Stimulated activated CD8-positive, alpha-beta memory T cell treated with anti-CD3 and anti-CD28 coated beads, Interleukin-7, amount 100 ng/mL, for 4 hours (primary cell): Measurements from ENCODE around the gene CYP21A2.
"Not testable (repeated sequence)": the region's sequence is repeated elsewhere in the genome, so short reads cannot be mapped to it uniquely, and the experiment has no call there.

Experiments used
- DNase-seq, 2 donors: peaks; one replicate each; pipeline ENCODE4 v3.0.0-alpha.2; 2020; ENCODE audit warnings: low read depth in 2 of 2

Gene CYP21A2

DNA sequence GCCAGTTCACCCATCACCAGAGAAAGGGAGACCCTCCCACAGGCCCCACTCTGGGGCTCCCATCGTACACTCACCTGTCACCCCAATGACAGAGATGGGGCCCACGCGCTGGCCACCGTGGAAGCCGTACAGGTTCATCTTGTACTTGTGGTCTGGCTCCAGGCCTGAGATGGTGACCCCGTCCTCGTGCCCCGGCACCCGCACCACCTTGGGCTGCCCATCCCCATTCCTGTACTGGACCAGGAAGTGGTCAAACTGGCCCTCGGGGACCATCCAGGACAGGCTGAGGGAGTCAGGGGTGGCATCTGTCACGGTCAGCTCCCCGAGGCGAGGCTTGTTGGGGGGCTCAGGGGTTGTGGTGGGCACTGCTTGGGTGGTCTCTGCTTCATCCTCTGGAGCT, 15.1 kb downstream of the CYP21A2 start:
- not testable (repeated sequence) for DNase-seq

DNA sequence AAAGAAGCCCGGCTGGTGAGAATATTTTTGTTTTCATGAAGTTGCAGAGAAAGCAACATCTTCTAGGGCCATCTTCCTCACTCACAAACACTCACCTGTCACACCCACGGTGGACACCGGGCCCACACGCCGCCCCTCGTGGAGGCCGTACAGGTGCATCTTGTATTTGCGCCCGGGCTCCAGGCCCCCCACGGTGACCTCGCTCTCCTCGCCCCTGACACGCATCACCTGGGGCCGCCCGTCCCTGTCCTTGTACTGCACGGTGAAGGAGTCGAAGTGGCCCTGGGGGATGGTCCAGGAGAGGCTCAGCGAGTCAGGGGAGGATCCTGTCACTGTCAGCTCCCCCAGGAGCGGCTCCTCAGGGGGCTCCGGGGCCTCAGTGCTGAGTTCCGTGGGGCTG, 17.5 kb downstream of the CYP21A2 start:
- DNase-seq: not testable (repeated sequence)

DNA sequence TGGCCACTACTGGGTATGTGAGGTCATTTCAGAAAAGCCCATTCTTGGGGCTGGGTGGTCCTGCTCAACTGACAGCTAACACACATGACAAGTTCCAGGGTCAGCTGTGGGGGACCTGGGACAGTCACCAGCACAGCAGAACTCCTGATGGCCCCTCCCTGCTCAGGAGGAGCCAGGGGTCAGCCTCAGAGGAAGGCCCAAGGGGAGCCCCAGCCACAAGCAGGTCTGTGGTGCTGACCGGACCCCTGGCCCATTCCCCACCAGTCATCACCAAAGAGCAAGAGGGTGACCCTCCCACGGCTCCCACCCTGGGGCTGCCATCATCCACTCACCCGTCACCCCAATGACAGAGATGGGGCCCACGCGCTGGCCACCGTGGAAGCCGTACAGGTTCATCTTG, 18.0 kb downstream of the CYP21A2 start:
- no peak for DNase-seq

DNA sequence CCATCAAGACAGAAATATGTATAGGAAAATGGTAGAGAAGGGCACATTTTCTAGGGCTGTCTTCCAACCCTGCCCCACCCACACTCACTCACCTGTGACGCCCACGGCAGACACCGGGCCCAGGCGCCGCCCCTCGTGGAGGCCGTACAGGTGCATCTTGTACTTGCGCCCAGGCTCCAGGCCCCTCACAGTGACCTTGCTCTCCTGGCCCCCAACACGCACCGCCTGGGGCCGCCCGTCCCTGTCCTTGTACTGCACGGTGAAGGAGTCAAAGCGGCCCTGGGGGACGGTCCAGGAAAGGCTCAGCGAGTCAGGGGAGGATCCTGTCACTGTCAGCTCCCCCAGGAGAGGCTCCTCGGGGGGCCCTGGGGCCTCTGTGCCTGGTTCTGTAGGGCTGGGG, 19.8 kb downstream of the CYP21A2 start:
- no peak for DNase-seq

DNA sequence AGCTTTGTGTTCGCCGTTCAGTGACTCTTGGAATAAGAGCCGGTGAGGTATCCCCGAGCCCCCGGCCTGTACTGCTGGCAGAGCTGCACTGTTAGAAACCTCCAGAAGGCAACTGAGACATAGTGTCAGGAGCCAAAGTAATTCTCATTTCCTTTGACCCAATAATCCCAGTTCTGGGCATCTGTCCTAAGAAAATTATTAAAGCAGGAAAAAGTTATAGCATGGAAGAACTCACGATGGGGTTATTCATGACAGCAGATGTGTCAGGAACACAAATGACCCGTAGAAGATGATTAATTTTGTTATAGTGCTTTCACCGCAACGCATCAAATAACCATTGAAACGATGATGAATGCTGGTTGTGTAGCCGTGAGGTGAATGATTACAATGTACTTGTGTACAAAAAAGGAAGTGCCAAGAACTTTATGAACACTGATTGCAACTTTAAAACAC, 20.3 kb downstream of the CYP21A2 start:
- DNase-seq: no peak

DNA sequence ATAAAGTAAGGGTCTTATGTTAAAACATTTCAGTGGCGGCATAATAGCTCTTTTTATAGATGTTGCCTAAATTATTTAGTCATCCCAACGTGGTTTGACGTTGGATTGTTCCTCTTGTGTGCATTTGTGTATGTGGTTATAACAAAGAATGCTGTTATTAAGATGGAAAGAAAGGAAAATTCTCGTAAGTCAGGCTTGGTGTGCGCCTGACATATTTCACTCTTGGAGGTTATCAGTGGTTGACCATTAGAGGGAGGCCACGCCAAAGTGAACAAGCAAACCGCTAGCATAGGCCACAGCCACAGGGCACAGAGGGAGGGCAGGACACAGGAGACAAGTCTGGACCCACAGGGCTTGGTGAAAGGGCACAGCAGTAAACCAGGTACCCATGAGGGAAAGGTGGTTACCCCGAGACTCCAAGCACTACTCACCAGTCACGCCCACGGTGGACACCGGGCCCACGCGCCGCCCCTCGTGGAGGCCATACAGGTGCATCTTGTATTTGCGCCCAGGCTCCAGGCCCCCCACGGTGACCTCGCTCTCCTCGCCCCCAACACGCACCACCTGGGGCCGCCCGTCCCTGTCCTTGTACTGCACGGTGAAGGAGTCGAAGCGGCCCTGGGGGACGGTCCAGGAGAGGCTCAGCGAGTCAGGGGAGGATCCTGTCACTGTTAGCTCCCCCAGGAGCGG, 22.9 kb downstream of the CYP21A2 start:
- no peak for DNase-seq

DNA sequence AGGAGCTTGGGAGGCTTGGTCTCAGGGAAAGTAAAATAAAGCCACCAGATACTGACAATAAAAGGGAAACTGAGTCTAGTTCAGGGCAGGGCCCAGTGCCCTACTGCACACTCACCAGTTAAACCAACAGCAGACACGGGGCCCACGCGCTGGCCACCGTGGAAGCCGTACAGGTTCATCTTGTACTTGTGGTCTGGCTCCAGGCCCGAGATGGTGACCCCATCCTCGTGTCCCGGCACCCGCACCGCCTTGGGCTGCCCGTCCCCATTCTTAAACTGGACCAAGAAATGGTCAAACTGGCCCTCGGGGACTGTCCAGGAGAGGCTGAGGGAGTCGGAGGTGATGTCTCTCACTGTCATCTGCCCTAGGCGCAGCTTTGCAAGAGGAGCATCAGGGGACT, 26.5 kb downstream of the CYP21A2 start:
- DNase-seq: no peak

DNA sequence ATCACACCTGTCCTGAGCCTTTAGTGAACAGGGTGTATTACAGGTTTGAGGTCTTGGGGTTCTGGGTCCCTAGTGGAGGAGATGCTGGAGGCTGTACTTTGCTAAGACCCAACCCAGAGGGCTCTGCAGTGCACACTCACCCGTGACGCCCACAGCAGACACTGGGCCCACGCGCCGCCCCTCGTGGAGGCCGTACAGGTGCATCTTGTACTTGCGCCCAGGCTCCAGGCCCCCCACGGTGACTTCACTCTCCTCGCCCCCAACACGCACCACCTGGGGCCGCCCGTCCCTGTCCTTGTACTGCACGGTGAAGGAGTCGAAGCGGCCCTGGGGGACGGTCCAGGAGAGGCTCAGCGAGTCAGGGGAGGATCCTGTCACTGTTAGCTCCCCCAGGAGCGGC, 29.3 kb downstream of the CYP21A2 start:
- not testable (repeated sequence) for DNase-seq

DNA sequence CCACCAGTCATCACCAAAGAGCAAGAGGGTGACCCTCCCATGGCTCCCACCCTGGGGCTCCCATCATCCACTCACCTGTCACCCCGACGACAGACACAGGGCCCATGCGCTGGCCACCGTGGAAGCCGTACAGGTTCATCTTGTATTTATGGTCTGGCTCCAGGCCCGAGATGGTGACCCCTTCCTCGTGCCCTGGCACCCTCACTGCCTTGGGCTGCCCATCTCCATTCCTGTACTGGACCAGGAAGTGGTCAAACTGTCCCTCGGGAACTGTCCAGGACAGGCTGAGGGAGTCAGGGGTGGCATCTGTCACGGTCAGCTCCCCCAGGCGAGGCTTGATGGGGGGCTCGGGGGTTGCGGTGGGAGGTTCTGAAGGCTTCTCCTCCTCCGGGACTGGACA, 30.1 kb downstream of the CYP21A2 start:
- not testable (repeated sequence) for DNase-seq

DNA sequence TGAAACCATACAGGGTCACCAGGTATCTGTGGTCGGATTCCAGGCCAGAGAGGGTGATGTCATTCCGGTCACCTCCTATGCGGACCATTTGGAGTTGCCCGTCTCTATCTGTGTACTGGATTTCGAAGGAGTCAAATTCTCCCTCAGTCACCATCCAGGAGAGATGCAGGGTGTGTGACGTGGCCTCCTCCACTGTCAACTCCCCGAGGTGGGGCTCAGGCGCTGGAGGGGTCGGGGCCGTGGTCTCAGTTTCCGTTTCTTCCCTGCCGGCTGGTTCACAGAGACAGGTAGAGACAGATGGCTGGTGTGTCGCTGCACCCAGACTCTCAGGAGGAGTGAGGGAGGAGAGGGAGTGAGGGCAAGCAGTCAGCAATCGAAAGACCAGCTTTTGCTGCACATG, 30.7 kb downstream of the CYP21A2 start:
- DNase-seq: no peak

DNA sequence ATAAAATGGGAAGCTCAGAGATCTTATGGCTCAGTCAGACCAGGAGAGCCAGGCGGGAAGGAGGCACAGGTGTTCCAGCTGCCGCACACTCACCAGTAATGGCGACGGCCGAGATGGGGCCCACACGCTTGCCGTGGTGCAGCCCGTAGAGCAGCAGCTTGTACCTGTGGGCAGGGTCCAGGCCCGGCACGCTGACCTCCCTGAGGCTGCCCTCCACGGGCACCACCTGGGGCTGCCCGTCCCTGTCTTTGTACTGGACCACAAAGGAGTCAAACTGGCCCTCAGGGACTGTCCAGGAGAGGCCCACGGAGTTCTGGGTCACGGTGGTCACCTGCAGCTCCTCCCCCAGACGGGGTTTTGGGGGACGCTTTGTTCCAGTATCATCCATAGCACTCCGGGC, 31.2 kb downstream of the CYP21A2 start:
- DNase-seq: no peak

DNA sequence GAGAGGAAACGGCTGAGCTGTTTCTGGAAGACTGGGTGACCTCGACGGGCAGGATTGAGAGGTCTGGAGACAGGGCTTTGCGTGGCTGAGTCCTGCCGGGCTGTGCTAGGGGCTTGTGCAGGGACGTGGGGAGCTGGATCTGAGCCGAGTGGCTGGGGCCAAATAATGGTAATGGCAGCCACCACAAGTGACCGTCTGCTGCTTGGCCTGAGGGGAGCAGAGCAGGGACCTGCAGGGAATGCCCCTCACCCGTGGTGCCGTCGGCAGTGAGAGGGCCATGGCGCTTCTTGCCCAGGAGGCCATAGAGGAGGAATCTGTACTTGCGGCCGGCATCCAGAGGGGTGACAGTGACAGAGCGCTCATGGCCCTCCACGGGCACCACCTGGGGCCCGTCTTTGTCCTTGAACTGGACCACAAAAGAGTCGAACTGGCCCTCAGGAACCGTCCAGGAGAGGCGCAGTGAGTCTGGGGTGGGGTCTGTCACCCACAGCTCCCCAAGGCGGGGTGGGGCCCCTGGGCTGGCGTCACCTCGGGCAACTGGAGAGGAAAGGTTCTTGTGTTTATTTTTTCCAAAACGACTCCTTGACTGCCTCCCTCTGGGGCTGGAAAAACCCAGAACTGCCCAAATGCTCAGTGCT, 31.8 kb downstream of the CYP21A2 start:
- no peak for DNase-seq

DNA sequence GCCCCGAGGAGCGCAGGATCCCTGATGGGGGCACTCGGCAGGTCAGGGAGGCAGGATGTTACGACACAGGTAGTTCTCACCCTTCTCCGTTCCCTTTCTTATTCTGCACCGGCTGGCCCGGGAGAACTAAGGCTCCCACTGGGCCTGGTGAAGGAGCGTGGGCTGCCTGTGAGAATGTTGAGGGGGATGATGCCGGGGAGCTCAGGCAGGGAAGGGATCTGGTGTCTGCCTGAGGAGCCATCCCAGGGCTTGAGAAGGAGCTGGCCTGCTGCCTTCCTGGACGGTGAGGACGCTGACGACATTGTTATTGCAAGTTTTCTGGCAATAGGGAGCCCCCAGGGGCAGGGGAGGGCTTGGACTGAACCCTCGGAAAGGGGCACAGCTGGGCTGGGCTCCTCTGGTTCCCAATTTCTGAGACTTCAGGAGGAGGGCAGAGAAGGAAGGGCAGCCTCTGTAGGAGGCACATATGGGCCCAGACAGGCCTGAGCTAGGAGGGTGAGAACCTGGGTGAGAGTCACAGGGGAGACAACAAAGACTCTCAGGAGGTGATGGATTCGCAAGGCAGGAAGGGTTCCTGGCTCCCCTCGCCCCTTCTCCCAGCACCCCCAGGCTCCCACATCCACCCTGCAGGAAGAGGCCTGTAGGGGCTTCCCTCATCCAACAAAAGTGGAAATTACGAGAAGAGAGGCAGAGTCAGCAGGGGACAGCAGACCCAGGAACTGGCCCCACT, 32.8 kb downstream of the CYP21A2 start:
- no peak for DNase-seq

DNA sequence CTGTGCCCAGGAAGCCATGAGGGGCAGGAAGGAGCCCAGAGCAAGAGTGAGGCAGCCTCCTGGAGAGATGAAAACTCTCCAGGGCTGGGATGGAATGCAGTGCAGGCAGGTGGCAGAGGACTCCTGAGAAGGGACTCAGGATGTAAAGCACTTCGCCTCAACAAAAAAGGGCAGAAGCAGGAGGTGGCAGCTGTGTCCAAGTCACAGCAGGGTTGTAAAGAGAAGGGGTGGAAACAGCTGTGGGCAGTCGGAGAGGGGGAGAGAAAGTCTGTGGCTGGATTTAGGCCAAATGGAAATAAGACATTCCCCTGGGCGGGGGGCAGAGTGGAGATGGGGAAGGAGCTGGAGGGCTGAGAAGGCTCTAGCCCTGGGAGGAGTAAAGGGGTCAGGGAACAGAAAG, 34.9 kb downstream of the CYP21A2 start:
- no peak for DNase-seq

DNA sequence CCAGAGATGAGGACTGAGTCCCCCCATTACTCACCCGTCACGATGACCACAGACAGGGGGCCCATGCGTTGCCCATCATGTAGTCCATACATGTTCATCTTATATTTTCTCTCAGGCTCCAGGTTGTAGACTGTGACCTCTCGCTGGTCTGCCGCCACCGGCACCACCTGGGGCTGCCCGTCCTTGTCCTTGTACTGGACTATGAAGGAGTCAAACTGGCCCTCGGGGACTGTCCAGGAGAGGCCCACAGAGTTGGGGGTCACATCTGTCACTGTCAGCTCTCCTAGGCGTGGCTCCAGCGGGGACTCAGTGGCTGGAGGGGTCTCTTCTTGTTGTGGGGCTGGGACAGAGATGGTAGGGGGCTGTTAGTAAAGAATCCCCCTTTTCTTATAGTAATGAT, 35.4 kb downstream of the CYP21A2 start:
- no peak for DNase-seq

DNA sequence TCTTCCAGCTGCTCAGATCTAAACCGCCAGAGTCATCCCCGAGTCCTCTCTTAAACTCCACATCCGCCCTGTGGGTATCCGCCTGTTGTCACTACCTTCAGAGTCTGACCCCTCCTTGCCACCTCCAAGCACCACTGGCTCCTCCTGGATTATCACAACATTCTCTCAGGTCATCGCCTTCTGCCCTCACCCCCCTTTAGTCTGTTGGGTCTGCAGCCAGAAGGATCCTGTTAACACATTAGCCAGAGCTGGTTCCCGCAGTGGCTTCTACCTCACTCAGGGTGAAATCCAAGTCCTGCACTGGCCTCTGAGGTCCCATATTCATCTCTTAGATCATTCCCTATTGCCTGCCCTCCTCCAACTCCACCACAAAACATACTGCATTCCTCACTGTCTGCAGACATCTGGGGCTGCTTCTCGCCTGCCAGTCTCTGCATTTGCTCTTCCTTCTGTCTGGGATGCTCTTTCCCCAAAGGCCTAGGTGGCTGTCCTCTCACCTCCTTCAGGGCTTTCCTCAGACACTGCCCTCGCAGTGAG, 36.8 kb downstream of the CYP21A2 start:
- DNase-seq: no peak

DNA sequence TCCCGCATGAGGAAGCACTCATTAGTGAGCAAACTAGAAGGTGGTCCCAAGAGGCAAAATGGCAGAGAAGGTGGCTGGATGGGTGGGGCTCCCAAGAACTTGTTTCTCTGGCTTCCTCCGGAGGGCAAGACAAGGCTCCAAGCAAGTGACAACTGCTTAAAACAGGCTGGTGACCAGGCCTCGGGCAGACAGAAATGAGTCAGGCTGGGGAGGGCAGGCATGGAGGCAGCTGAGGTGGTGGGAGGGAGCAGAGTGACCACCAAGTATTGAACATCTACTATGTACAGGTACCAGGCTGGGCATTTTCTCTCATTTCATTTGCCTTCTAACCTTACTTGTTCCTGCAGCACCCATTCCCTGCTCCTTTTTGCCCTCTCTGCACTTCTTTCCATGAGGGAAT, 37.6 kb downstream of the CYP21A2 start:
- DNase-seq: no peak

DNA sequence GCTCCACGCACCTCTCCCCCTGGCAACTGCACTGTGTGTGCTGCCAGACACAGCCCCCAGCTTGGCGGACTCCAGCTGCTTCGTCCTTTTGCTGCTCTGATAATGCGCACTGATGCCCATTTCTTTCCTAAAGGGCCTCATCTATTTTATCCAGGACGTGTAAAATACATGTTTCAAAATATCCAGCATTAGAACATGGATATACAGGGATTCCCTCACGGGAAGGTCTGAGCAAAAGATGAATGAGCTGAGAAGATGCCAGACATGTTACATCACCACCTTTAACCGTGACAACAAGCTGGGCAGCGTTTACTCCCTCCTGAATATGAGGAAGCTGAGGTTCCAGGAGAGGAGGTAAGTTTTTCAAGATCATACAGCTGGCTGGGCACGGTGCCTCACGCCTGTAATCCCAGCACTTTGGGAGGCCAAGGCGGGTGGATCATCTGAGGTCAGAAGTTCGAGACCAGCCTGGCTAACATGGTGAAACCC, 38.1 kb downstream of the CYP21A2 start:
- DNase-seq: no peak

DNA sequence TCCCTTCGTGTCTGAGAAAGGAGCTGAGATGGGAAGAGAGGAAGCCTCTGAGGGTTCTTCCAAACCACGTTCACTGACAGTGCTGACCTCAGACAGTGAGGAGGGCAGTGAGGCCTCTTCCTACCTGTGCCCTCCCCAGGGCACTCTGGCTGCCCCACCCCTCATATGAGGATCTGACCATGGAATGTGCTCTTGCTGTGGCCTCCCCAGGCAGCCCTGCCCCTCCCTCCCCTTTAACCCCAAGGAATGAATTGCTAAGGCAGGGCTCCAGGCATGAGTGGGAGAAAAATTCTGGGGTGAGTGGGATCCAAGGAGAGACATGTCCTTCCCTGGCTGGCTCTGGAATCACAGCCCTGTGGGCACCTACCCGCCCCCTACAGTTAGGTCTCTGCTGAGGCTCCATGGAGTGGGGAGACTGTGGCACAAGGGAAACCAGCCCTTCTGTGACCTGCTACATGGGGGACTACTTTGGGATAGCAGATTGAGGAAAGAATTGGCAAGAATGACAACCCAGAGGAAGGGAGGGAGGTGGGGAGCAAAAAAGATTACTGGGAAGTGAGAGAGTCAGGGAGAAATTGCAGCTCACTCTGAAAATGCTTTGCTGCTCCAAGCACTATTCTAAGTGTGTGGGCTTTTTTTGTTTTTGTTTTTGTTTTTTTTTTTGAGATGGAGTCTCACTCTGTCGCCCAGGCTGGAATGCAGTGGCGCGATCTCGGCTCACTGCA, 41.5 kb downstream of the CYP21A2 start:
- no peak for DNase-seq

DNA sequence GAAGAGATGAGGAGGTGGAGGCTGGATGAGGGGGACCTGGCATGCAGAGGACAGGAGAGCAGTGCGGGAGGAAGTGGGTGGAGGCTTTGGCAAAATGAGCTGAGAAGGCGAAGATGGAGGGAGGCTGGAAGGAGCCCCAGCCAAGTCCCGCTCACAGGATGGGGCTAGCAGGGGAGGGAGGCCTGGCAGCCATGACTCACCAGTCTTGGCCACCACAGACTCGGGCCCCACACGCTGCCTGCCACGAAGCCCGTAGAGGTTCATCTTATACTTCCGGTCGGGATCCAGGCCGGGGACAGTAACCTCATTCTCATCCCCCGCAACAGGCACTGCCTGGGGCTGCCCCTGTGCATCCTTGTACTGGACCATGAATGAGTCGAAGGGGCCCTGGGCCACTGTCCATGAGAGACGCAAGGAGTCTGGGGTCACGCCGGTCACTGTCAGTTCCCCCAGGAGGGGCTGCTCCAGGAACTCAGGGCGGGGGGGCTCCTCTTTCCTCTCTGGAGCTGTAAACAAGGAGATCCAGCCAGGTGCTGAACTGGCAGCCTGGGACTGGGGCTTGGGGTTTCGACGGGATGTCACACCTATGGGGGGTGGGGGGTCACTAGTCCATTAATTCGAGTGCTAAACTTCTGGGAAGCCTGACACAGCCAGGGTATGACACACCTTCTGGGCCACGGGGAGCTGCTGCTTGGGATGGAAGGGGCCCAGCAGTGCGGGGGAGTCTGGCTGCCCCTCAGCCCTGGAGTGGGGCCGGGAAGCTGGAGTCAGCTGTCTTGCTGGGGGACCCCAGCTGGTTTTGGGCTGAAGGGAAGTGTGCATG, 43.2 kb downstream of the CYP21A2 start:
- DNase-seq: no peak

DNA sequence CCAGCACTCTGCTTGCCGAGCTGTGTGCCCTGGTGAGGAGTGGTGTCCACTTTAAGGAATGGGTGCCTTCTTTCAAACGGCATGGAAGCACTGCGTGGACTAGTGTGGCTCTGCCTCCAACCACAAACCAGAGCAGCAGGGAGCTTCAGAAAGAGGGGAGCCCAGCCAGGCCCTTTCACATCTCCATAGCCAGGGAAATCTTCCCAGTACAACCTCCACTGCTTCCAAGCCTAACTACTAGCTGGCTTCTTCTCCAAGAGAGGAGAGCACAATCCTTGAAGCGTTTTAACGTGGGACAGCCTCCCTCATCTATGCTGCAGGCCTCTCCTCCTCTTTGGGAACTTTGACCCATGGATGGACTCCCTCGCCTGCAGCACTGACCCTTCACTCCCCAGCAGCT, 44.3 kb downstream of the CYP21A2 start:
- no peak for DNase-seq
